ENCODE data around the gene COPZ1. TPM values are rescaled to one million over a fixed set of nuclear protein-coding genes. Genes with fewer than 3 reads are reported as not detected.
"Not testable (repeated sequence)": the region's sequence is repeated elsewhere in the genome, so short reads cannot be mapped to it uniquely, and the experiment has no call there.

The COPZ1 gene
- 114 TPM for total RNA-seq
- long read RNA-seq, transcript COPZ1-201 (9 exons, 1,897 nt), result major isoform, 50 of 72 reads
- long read RNA-seq, partial matches to known transcripts, result 3 of 72 reads
- long read RNA-seq, other reads (novel, unspliced or antisense), result 19 of 72 reads

GRCh38 chr12:54324617-54325441 is at the start of gene COPZ1:
COPZ1 (plus strand) TSS chr12:54325131; CDS start chr12:54325164, 33 bp downstream.
- intact Hi-C loops (cut with micrococcal nuclease), result no loop called here
- DNase-seq, result peak; percentile 94
- peak; percentile 99 for ATAC-seq

- intact Hi-C loops (cut with micrococcal nuclease), result no loop called here
- DNase-seq (no peak), ATAC-seq (no peak)
Measured at GRCh38 chr12:54276368-54276767, 48.6 kb upstream of the COPZ1 start.

GRCh38 chr12:54277823-54278276 is 47.1 kb upstream of the COPZ1 start:
- ATAC-seq (no peak), DNase-seq (no peak)
- intact Hi-C loops (cut with micrococcal nuclease), result no loop called here

GRCh38 chr12:54279227-54279631 is 45.7 kb upstream of the COPZ1 start:
- ATAC-seq (no peak), DNase-seq (no peak)
- intact Hi-C loops (cut with micrococcal nuclease), result no loop called here

GRCh38 chr12:54279632-54280467 is 45.1 kb upstream of the COPZ1 start, which contains the start of gene CBX5:
CBX5 (minus strand) TSS chr12:54280122; CDS start chr12:54257650, 22,472 bp downstream.
- ATAC-seq (peak; percentile 88), DNase-seq (peak; percentile 98)
- intact Hi-C loops (cut with micrococcal nuclease), result no loop called here

- DNase-seq (peak; percentile 88), ATAC-seq (peak; percentile 91)
- intact Hi-C loops (cut with micrococcal nuclease), result no loop called here
Measured at GRCh38 chr12:54280468-54281260, 44.3 kb upstream of the COPZ1 start, which contains the start of gene HNRNPA1. HNRNPA1 (plus strand) TSS chr12:54280726; CDS start chr12:54280808, 82 bp downstream.

- ATAC-seq, DNase-seq: not testable (repeated sequence)
Measured at GRCh38 chr12:54281261-54281638, 43.7 kb upstream of the COPZ1 start.

GRCh38 chr12:54281694-54282093 is 43.2 kb upstream of the COPZ1 start:
- DNase-seq; intact Hi-C loops (cut with micrococcal nuclease); ATAC-seq: not testable (repeated sequence)

More at GRCh38 chr12:54281261-54281638, 43.7 kb upstream of the COPZ1 start:
- intact Hi-C loops (cut with micrococcal nuclease), result not testable (repeated sequence)

- no peak for ATAC-seq
Measured at GRCh38 chr12:54282949-54283593, 41.9 kb upstream of the COPZ1 start.

GRCh38 chr12:54284070-54284780 is 40.7 kb upstream of the COPZ1 start:
- DNase-seq; ATAC-seq; intact Hi-C loops (cut with micrococcal nuclease): not testable (repeated sequence)

More at GRCh38 chr12:54282949-54283593, 41.9 kb upstream of the COPZ1 start:
- intact Hi-C loops (cut with micrococcal nuclease), result no loop called here
- peak; percentile 43 for DNase-seq

GRCh38 chr12:54285150-54286041 is 39.5 kb upstream of the COPZ1 start:
- intact Hi-C loops (cut with micrococcal nuclease), result no loop called here
- DNase-seq (no peak), ATAC-seq (no peak)

- peak; percentile 56 for ATAC-seq
- intact Hi-C loops (cut with micrococcal nuclease), result no loop called here
- DNase-seq, result no peak
Measured at GRCh38 chr12:54286042-54287030, 38.6 kb upstream of the COPZ1 start.

- intact Hi-C loops (cut with micrococcal nuclease), result no loop called here
- no peak for ATAC-seq
Measured at GRCh38 chr12:54287261-54288157, 37.4 kb upstream of the COPZ1 start.

More at GRCh38 chr12:54287261-54288157, 37.4 kb upstream of the COPZ1 start:
- DNase-seq, result no peak

Data from left ventricle myocardium superior (tissue), 1 donor.